Measurements from ENCODE around the gene BAHD1.

The BAHD1 gene

DNA sequence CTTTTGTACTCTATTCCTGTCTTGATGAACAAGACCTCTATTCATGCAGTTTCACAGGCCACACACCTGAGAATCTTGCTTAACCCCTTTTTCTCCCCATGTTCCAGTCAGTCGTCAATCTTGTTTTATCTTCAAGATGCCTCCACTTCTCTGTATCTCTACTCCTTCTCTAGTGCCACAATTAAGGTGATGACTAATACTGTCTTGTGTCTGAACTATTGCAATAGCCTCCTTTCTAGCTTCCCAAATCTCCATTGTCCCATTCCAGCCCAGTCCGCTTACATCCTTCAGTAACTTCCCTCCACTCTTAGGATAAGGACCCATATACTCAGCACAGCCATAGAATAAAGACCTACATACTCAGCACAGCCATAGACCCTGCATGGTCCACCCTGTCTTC, 54.8 kb downstream of the BAHD1 start:
- DNase-seq (ENCODE audit: low read depth, low spot score), result no peak

DNA sequence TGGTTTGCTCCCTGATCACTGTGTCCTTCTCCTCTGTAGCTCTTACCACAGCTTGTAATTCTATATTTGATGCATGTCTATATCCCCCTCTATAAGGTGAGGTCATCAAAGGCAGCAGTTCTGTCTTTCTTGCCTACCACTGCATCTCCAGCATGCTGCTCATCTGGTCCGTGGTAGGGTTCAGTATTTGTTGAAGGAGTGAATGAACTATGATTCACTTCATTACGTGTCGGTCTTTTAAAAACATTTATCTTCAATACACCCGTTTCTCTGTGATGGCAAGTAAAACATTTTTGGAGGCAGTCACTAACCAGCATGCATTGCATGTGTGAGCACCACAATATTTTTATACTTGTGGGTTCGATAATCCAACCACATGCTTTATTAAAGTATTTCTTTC, 57.7 kb downstream of the BAHD1 start:
- DNase-seq (ENCODE audit: low read depth, low spot score), result no peak

- no peak for DNase-seq (ENCODE audit: low read depth, low spot score)
These were observed 58.1 kb downstream of the BAHD1 start for GRCh38 chr15:40498891-40499290.

DNA sequence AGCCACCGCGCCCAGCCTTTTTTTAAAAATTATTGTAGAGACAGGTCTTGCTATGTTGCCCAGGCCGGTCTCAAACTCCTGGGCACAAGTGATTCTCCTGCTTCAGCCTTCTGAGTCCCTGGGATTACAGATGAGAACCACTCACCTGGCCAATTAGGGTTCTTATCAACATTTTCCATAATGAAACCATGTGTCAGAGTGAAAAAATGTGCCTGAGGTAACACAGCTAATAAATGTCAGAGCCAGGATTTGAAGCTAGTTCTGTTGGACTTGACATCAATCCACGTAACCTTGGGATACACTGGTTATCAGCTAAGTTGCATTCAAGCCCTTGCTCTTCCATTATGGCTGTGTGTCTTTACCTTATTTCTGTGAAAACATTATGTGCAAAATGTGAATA, 59.2 kb downstream of the BAHD1 start:
- DNase-seq (ENCODE audit: low read depth, low spot score), result no peak

GRCh38 chr15:40500568-40501330, 60.0 kb downstream of the BAHD1 start:
- DNase-seq (ENCODE audit: low read depth, low spot score), result no peak

- DNase-seq (ENCODE audit: low read depth, low spot score), result no peak
These were observed 60.7 kb downstream of the BAHD1 start for GRCh38 chr15:40501487-40501886.

DNA sequence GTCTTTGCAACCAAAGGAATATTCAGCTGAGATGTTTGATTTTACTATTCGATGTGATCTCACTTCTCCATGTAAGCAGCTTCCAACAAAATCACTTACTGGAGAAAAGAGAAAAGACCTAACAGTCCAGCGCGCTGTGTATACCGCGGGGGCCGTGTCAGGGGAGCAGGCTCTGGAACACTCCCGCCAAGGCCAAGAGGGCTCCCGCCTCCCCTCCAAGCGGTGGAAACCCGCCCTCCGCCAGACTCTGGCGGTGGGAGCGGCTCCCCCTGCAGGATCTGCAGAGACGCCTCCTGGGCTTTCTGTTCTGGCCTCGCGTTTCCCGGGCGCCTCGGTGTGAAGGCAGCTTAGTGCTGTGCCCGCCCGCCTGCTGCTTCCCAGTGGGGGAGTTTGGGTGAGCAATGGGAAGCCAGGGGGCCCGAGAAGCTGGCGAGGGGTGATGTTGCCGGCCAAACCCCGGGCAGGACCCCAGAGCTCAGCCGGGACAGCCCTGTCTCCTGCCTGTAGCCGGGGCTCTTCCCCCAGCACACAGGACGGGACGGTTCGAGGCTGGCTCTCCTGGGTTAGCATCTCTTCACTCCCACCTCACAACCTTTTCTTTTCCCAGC, 66.3 kb downstream of the BAHD1 start:
- no peak for DNase-seq (ENCODE audit: low read depth, low spot score)

DNA sequence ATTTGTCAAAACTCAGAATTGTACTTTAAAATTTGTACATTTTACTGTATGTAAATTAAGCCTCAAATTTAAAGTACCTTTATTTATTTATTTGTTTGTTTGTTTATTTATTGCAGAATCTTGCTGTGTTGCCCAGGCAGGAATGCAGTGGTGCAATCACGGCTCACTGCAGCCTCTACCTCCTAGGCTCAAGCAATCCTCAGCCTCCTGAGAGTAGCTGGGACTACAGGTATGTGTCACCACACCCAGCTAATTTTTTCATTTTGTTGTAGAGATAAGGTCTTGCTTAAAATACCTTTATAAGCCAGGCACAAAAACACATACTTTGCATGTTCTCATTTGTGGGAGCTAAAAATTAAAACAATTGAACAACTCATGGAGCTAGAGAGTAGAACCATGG, 67.5 kb downstream of the BAHD1 start:
- no peak for DNase-seq (ENCODE audit: low read depth, low spot score)

DNA sequence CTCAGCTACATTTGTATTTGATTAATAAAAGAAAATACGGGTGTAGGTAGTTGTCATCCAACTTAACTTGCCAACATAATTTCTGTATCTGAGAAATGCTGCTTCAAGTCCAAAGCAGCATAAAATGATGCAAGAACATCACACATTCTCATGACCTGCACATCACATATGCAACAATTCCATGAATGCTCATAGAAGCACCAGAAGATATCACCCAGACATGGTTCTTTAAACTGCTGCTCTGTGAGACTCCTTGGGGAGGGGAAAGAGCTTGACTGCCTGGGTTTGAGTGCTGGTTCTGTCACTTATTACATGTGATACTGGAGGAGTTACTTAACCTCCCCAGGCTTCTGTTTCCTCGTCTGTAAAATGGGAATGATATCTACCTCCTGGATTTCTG, 69.4 kb downstream of the BAHD1 start:
- no peak for DNase-seq (ENCODE audit: low read depth, low spot score)

- DNase-seq (ENCODE audit: low read depth, low spot score), result no peak
These were observed 70.3 kb downstream of the BAHD1 start for GRCh38 chr15:40511093-40511471.

GRCh38 chr15:40511472-40512133, 70.8 kb downstream of the BAHD1 start:
- no peak for DNase-seq (ENCODE audit: low read depth, low spot score)

- DNase-seq (ENCODE audit: low read depth, low spot score), result no peak
These were observed 71.7 kb downstream of the BAHD1 start for GRCh38 chr15:40512440-40512839.

- DNase-seq (ENCODE audit: low read depth, low spot score), result no peak
These were observed 72.9 kb downstream of the BAHD1 start for GRCh38 chr15:40513609-40514008.

GRCh38 chr15:40516322-40516721, 75.6 kb downstream of the BAHD1 start:
- no peak for DNase-seq (ENCODE audit: low read depth, low spot score)
